ENCODE measurements around the gene ANKFY1.

DNA sequence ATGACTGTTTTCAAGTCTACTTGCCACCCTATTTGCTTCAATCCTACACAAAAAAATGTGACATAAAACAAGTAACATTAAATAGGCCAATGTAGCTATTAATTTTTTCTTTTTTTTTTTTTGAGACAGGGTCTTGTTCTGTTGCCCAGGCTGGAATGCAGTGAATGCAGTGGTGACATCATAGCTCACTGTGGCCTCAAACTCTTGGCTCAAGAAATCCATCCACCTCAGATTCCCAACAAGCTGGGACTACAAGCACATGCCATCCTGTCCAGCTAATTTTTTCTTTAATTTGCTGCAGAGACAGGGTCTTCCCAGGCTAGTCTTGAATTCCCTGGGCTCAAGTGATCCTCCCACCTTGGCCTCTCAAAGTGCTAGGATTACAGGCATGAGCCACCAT is 29.4 kb downstream of the ANKFY1 start:
- TF ChIP-seq, protein P1, sequence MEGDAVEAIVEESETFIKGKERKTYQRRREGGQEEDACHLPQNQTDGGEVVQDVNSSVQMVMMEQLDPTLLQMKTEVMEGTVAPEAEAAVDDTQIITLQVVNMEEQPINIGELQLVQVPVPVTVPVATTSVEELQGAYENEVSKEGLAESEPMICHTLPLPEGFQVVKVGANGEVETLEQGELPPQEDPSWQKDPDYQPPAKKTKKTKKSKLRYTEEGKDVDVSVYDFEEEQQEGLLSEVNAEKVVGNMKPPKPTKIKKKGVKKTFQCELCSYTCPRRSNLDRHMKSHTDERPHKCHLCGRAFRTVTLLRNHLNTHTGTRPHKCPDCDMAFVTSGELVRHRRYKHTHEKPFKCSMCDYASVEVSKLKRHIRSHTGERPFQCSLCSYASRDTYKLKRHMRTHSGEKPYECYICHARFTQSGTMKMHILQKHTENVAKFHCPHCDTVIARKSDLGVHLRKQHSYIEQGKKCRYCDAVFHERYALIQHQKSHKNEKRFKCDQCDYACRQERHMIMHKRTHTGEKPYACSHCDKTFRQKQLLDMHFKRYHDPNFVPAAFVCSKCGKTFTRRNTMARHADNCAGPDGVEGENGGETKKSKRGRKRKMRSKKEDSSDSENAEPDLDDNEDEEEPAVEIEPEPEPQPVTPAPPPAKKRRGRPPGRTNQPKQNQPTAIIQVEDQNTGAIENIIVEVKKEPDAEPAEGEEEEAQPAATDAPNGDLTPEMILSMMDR (IDR thresholded peaks at IDR 0.05): no peak
- TF ChIP-seq POLR2AphosphoS5 (IDR thresholded peaks at IDR 0.05; ENCODE audit: low read depth, low read length) (no peak), TCF7L2 (IDR thresholded peaks at IDR 0.05; ENCODE audit: low read depth, low read length) (no peak)
- TF ChIP-seq, protein P2, sequence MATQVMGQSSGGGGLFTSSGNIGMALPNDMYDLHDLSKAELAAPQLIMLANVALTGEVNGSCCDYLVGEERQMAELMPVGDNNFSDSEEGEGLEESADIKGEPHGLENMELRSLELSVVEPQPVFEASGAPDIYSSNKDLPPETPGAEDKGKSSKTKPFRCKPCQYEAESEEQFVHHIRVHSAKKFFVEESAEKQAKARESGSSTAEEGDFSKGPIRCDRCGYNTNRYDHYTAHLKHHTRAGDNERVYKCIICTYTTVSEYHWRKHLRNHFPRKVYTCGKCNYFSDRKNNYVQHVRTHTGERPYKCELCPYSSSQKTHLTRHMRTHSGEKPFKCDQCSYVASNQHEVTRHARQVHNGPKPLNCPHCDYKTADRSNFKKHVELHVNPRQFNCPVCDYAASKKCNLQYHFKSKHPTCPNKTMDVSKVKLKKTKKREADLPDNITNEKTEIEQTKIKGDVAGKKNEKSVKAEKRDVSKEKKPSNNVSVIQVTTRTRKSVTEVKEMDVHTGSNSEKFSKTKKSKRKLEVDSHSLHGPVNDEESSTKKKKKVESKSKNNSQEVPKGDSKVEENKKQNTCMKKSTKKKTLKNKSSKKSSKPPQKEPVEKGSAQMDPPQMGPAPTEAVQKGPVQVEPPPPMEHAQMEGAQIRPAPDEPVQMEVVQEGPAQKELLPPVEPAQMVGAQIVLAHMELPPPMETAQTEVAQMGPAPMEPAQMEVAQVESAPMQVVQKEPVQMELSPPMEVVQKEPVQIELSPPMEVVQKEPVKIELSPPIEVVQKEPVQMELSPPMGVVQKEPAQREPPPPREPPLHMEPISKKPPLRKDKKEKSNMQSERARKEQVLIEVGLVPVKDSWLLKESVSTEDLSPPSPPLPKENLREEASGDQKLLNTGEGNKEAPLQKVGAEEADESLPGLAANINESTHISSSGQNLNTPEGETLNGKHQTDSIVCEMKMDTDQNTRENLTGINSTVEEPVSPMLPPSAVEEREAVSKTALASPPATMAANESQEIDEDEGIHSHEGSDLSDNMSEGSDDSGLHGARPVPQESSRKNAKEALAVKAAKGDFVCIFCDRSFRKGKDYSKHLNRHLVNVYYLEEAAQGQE (IDR thresholded peaks at IDR 0.05; ENCODE audit: insufficient read depth in 1 of 2, low read depth in 2 of 2, low read length in 1 of 2): no peak

Data from Panc1 (cell line).